DND-41 (cell line): Measurements from ENCODE around the gene FIBCD1.

Source experiments
- ATAC-seq: fragments of 200-7000 bp; cut with Tn5 transposase; 3 replicates; pipeline ENCODE4 v1.9.1; 2021; ENCODE audit warnings: low read depth; ENCODE audit not compliant: insufficient read depth
- DNase-seq: peaks from one replicate; pipeline ENCODE4 v3.0.0-alpha.2; 2020
- H2AFZ ChIP-seq: 2 replicates; pipeline ENCODE4 v1.6.0; 2012; ENCODE audit warnings: low read depth, low read length
- H3K27ac ChIP-seq: 2 replicates; pipeline ENCODE4 v1.5.1; 2012; ENCODE audit warnings: low read length, inconsistent platforms
- H3K27me3 ChIP-seq: fragments of 200-600 bp; sonication (generic); 2 replicates; pipeline ENCODE4 v1.6.0; 2012; ENCODE audit warnings: low read length, mild to moderate bottlenecking, inconsistent platforms; ENCODE audit not compliant: insufficient read depth, poor library complexity
- H3K36me3 ChIP-seq: 2 replicates; pipeline ENCODE4 v1.5.1; 2012; ENCODE audit warnings: low read length, inconsistent platforms; ENCODE audit not compliant: insufficient read depth
- H3K4me1 ChIP-seq: 2 replicates; pipeline ENCODE4 v1.5.1; 2012; ENCODE audit warnings: mild to moderate bottlenecking, low read length; ENCODE audit not compliant: insufficient read depth
- H3K4me2 ChIP-seq: 2 replicates; pipeline ENCODE4 v1.6.0; 2012; ENCODE audit warnings: mild to moderate bottlenecking, moderate library complexity, low read length, inconsistent platforms; ENCODE audit not compliant: insufficient read depth
- H3K4me3 ChIP-seq, 2 experiments: fragments of 200-600 bp in 1 of 2; shearing (Covaris generic) in 1 of 2; 2 replicates each; pipeline ENCODE4 v1.5.1; 2012 to 2016; ENCODE audit warnings: inconsistent platforms in 2 of 2, low read length in 2 of 2, mild to moderate bottlenecking in 2 of 2, low read depth in 1 of 2, moderate library complexity in 1 of 2
- H3K79me2 ChIP-seq: 2 replicates; pipeline ENCODE4 v1.6.0; 2012; ENCODE audit warnings: low read length, inconsistent platforms; ENCODE audit not compliant: insufficient read depth
- H3K9ac ChIP-seq: 2 replicates; pipeline ENCODE4 v1.6.0; 2012; ENCODE audit warnings: low read depth, mild to moderate bottlenecking, inconsistent platforms, low read length, moderate library complexity
- H3K9me3 ChIP-seq: 2 replicates; pipeline ENCODE4 v1.5.1; 2012; ENCODE audit warnings: low read length, moderate library complexity, mild to moderate bottlenecking, inconsistent platforms; ENCODE audit not compliant: insufficient read depth, severe bottlenecking
- H4K20me1 ChIP-seq: 2 replicates; pipeline ENCODE4 v1.6.0; 2012; ENCODE audit warnings: low read length; ENCODE audit not compliant: insufficient read depth
- CTCF ChIP-seq: IDR thresholded peaks from 2 replicates; pipeline ENCODE4 v1.5.1; 2012; ENCODE audit warnings: borderline replicate concordance, low read length, moderate library complexity, mild to moderate bottlenecking; ENCODE audit not compliant: poor library complexity, severe bottlenecking; ENCODE audit errors: extremely low read depth
- EZH2 ChIP-seq: IDR thresholded peaks from 3 replicates; pipeline ENCODE4 v1.6.1; 2012; ENCODE audit warnings: borderline replicate concordance, low read depth, mild to moderate bottlenecking, moderate library complexity, low read length, inconsistent platforms; ENCODE audit not compliant: severe bottlenecking

The FIBCD1 gene

DNA sequence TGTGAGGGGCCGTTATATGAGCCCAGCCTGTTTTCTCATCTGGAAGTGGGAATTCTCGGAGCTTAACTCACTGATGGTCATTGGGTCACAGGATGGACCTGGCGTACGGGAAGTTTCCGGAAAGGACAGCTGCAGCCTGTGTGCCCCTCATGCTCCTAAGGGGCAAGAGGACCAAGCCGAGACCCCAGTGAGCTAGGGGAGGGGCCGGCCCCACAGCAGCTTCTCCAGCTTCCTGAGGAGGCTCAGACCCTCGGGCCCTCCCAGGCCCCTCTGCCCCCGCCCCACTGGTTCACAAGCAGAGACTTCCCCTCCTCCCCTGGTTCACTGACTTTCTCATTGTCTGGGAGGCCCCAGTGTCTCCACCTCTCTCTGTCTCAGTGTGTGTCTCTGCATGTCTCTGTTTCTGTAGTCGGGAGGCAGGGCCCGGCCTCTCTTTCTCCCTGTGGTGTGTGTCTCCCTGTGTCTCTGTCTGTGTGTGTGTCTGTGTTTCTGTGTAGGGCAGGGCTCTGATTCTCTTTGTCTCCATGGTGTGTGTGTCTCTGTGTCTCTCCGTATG, 32.3 kb upstream of the FIBCD1 start:
- H3K4me1 ChIP-seq = no peaks in the 10 kb centered on the region
- TF ChIP-seq EZH2 = no peak
- TF ChIP-seq CTCF = no peak
- no peaks in the 10 kb centered on the region for H3K27me3 ChIP-seq

GRCh38 chr9:130970855-130971254, 31.8 kb upstream of the FIBCD1 start:
- TF ChIP-seq CTCF (no peak), EZH2 (no peak)
- H3K4me2 ChIP-seq = no peak overlapping the region
- H4K20me1 ChIP-seq = no peaks in the 10 kb centered on the region
- H3K27me3 ChIP-seq = no peaks in the 10 kb centered on the region
- no peak for ATAC-seq
- no peaks in the 10 kb centered on the region for H3K4me1 ChIP-seq
- no peak overlapping the region for H3K27ac ChIP-seq
- H3K9ac ChIP-seq = no peak overlapping the region
- no peak for DNase-seq
- H2AFZ ChIP-seq = no peak overlapping the region
- no peak overlapping the region for H3K4me3 ChIP-seq
- H3K9me3 ChIP-seq = no peaks in the 10 kb centered on the region
- no peaks in the 10 kb centered on the region for H3K36me3 ChIP-seq
- H3K79me2 ChIP-seq = no peaks in the 10 kb centered on the region

More for the DNA sequence above, 32.3 kb upstream of the FIBCD1 start:
- DNase-seq (no peak), ATAC-seq (no peak)
- no peak overlapping the region for H3K27ac ChIP-seq
- no peaks in the 10 kb centered on the region for H3K36me3 ChIP-seq
- H3K79me2 ChIP-seq = no peaks in the 10 kb centered on the region
- no peak overlapping the region for H2AFZ ChIP-seq
- H3K4me2 ChIP-seq = no peak overlapping the region
- H4K20me1 ChIP-seq = no peaks in the 10 kb centered on the region
- H3K9me3 ChIP-seq = no peaks in the 10 kb centered on the region
- H3K9ac ChIP-seq = no peak overlapping the region
- no peak overlapping the region for H3K4me3 ChIP-seq

GRCh38 chr9:130970052-130970451, 31.0 kb upstream of the FIBCD1 start:
- no peaks in the 10 kb centered on the region for H3K9me3 ChIP-seq
- H3K9ac ChIP-seq = no peak overlapping the region
- H3K4me2 ChIP-seq = no peak overlapping the region
- H4K20me1 ChIP-seq = no peaks in the 10 kb centered on the region
- H3K4me1 ChIP-seq = no peaks in the 10 kb centered on the region
- H2AFZ ChIP-seq = no peak overlapping the region
- no peak for TF ChIP-seq CTCF
- no peak for TF ChIP-seq EZH2
- H3K36me3 ChIP-seq = no peaks in the 10 kb centered on the region
- ATAC-seq (no peak), DNase-seq (no peak)
- H3K79me2 ChIP-seq = no peaks in the 10 kb centered on the region
- H3K27me3 ChIP-seq = no peaks in the 10 kb centered on the region
- no peak overlapping the region for H3K4me3 ChIP-seq
- H3K27ac ChIP-seq = no peak overlapping the region

DNA sequence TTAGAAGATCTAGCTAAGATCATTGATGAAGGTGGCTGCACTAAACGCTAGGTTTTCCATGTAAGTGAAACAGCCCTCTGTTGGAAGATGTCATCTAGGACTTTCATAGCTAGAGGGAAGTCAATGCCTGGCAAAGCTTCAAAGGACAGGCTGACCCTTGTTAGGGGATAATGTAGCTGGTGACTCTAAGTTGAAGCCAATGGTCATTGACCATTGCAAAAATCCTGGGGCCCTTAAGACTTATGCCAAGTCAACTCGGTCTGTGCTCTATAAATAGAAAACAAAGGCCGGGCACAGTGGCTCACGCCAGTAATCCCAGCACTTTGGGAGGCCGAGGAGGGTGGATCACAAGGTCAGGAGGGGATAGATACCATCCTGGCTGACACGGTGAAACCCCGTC, 26.6 kb upstream of the FIBCD1 start:
- DNase-seq (no peak), ATAC-seq (no peak)
- no peak overlapping the region for H3K4me3 ChIP-seq
- no peak overlapping the region for H3K9ac ChIP-seq
- no peaks in the 10 kb centered on the region for H4K20me1 ChIP-seq
- H3K79me2 ChIP-seq = no peaks in the 10 kb centered on the region
- no peaks in the 10 kb centered on the region for H3K4me1 ChIP-seq
- no peak overlapping the region for H3K4me2 ChIP-seq
- H3K9me3 ChIP-seq = no peaks in the 10 kb centered on the region
- H3K27ac ChIP-seq = no peak overlapping the region
- no peak overlapping the region for H2AFZ ChIP-seq
- H3K27me3 ChIP-seq = no peaks in the 10 kb centered on the region
- H3K36me3 ChIP-seq = no peaks in the 10 kb centered on the region
- no peak for TF ChIP-seq EZH2
